OCI-LY3 (cell line): ENCODE measurements around the gene KCNJ18.
"Not testable (repeated sequence)": the region's sequence is repeated elsewhere in the genome, so short reads cannot be mapped to it uniquely, and the experiment has no call there.

Source experiments
- H2AFZ ChIP-seq: fragments of 200-600, 300-600 bp; shearing (Covaris generic); 2 replicates; pipeline ENCODE4 v1.6.0; 2014; ENCODE audit warnings: antibody characterized with exemption, low read depth, low read length
- H3K27ac ChIP-seq: fragments of 200-600, 300-600 bp; sonication (generic); 2 replicates; pipeline ENCODE4 v1.5.1; 2014; ENCODE audit warnings: mild to moderate bottlenecking, low read length, moderate library complexity, mixed read lengths
- H3K27me3 ChIP-seq: fragments of 200-600, 300-600 bp; sonication (generic); 2 replicates; pipeline ENCODE4 v1.6.1; 2014; ENCODE audit warnings: low read depth, low read length, mixed read lengths
- H3K36me3 ChIP-seq: fragments of 200-600, 300-600 bp; sonication (generic); replicated peaks from 2 replicates; pipeline ENCODE3; 2014; ENCODE audit warnings: low read depth, low read length, mixed read lengths
- H3K4me1 ChIP-seq: fragments of 300-600, 200-600 bp; sonication (generic); 2 replicates; pipeline ENCODE4 v1.6.1; 2014; ENCODE audit warnings: low read length, mixed read lengths
- H3K4me2 ChIP-seq: fragments of 200-600, 300-600 bp; sonication (generic); 2 replicates; pipeline ENCODE4 v1.6.1; 2014; ENCODE audit warnings: low read length, mixed read lengths
- H3K4me3 ChIP-seq: fragments of 300-600, 200-600 bp; sonication (generic); 2 replicates; pipeline ENCODE4 v1.5.1; 2014; ENCODE audit warnings: antibody characterized with exemption, mild to moderate bottlenecking, low read length, moderate library complexity
- H3K79me2 ChIP-seq: fragments of 300-600, 200-600 bp; shearing (Covaris generic); 2 replicates; pipeline ENCODE4 v1.6.1; 2014; ENCODE audit warnings: mild to moderate bottlenecking, low read length, mixed read lengths
- H3K9ac ChIP-seq: fragments of 300-600, 200-600 bp; shearing (Covaris generic); 2 replicates; pipeline ENCODE4 v1.6.0; 2014; ENCODE audit warnings: mild to moderate bottlenecking, low read length, moderate library complexity
- H3K9me3 ChIP-seq: fragments of 200-600, 300-600 bp; shearing (Covaris generic); 2 replicates; pipeline ENCODE4 v1.6.1; 2014; ENCODE audit warnings: low read length, mixed read lengths; ENCODE audit not compliant: insufficient read depth
- H4K20me1 ChIP-seq: fragments of 200-600, 300-600 bp; sonication (generic); 2 replicates; pipeline ENCODE4 v1.6.1; 2016; ENCODE audit warnings: low read length, mixed read lengths; ENCODE audit not compliant: insufficient read depth
- EZH2phosphoT487 ChIP-seq: fragments of 200-600 bp; shearing (Covaris generic); IDR thresholded peaks from 2 replicates; pipeline ENCODE4 v1.6.1; 2018; ENCODE audit warnings: antibody characterized with exemption, mixed run types, low read depth
- TF ChIP-seq, protein P1 (sequence below): fragments of 200-600, 300-600 bp; sonication (generic); IDR thresholded peaks from 2 replicates; pipeline ENCODE4 v1.5.1; 2014; ENCODE audit warnings: antibody characterized with exemption, low read length, low read depth

KCNJ18 gene

DNA sequence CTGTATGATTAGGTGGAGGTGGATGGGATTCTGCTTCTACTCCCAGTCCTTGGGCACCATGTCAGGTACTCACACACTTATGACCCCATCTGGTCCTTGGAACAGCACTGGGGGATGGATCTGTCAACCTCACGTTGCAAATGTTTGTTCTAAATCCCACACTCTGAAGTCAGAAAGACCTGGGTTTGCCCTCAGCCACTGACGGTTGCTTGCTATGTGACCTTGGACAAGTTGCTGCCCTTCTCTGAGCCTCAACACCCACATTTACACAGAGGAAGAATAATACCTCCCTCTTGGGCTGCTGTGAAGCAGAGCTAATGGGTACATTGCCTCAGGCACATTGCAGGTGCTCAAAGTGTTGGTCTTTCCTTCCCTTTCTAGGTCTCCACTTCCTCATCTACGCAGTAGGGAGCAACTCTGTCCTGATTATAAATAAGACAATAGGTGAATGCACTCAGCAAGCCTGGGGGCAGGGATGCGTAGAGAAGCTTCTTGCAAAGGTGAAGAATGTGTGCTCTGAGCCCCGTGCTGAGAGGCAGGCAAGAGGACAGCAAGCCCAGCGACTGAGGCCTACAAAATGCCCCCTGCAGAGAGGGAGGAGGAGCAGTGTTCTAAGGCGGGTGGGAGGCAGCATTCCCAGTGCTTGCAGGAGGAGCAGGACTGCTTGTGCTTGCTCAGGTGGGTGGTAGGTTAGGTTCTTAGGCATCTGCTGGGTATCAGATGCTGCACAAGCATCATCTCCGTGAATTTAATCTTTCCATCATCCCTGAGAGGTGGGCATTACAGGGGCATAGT lies 21.8 kb upstream of the KCNJ18 start:
- H3K27me3 ChIP-seq, H2AFZ ChIP-seq, H3K79me2 ChIP-seq, H3K36me3 ChIP-seq, H4K20me1 ChIP-seq, H3K4me3 ChIP-seq, H3K27ac ChIP-seq, H3K9me3 ChIP-seq, H3K4me1 ChIP-seq, H3K9ac ChIP-seq, H3K4me2 ChIP-seq: not testable (repeated sequence)

DNA sequence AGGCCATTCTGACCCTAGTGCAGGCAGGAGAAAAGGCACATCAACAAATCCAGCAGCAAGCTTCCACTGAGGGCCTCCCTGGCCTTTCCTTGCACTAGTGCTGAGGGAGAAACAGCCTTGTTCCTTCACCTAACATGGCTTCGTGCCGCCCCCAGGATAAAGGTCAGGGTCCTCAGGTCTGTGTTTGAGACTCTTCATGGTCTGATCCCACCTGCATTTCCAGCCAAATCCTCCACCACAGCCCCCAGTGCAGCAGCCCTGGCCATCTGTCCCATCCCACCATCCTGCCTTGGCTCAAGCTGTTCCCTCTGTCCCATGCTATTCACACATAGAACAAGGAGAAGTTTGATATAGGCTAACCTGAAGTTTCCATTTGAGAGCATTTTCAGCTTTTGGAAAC lies 20.9 kb upstream of the KCNJ18 start:
- not testable (repeated sequence) for H3K79me2 ChIP-seq, H3K9ac ChIP-seq, H3K4me1 ChIP-seq, H3K36me3 ChIP-seq, H3K27ac ChIP-seq, H2AFZ ChIP-seq, H4K20me1 ChIP-seq, H3K4me2 ChIP-seq, H3K4me3 ChIP-seq, H3K27me3 ChIP-seq, H3K9me3 ChIP-seq

DNA sequence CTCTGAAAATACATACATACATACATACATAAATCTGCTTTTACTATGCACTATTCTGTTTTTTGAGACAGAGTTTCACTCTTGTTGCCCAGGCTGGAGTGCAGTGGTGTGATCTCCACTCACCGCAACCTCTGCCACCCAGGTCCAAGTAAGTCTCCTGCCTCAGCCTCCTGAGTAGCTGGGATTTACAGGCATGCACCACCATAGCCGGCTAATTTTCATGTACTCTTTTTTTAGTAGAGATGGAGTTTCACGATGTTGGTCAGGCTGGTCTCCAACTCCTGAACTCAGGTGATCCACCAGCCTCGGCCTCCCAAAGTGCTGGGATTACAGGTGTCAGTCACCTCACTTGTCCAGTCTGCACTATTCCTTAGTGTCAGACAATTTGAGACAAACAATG lies 20.5 kb upstream of the KCNJ18 start:
- not testable (repeated sequence) for H3K9ac ChIP-seq, H3K4me3 ChIP-seq, H2AFZ ChIP-seq, H3K9me3 ChIP-seq, H4K20me1 ChIP-seq, H3K36me3 ChIP-seq, H3K79me2 ChIP-seq, H3K4me1 ChIP-seq, H3K27ac ChIP-seq, H3K4me2 ChIP-seq, H3K27me3 ChIP-seq

DNA sequence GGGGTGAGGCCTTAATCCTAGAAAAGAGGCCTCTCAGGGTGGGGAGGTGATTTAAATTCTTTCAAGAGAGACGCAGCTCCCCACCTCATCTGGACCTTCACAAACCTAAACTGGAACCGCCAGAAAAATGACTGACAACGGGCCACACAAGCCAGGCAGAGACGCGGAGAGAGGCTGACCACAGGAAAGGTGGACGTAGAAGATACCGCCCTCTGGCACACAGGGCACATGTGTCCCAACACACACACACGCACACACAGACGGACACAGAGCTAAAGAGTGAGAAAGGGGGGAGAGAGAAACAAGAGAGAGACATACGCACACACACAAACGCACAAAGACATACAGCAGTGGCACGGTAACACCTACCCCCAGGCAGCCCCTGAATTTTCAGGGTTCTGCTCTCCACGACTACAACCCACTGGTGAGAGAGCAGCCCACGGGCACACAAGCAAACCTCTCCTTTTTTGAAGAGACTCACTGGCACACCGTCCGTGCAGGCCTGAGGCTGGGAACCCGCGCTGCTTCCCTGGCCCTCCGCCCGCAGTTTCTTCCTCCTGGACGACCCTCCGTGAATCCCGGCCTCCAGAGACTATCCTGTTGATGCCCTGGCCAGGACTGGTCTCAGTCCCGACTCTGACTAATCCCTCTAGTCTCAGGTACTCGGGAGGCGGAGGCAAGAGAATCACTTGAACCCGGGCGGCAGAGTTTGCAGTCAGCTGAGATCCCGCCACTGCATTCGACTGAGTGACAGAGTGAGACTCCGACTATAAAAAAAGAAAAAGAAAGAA lies 18.7 kb upstream of the KCNJ18 start:
- not testable (repeated sequence) for H3K27ac ChIP-seq, H3K4me3 ChIP-seq, H3K9me3 ChIP-seq, H3K9ac ChIP-seq, H2AFZ ChIP-seq, H3K27me3 ChIP-seq, H3K36me3 ChIP-seq, H3K4me2 ChIP-seq, H3K4me1 ChIP-seq, H4K20me1 ChIP-seq, H3K79me2 ChIP-seq

DNA sequence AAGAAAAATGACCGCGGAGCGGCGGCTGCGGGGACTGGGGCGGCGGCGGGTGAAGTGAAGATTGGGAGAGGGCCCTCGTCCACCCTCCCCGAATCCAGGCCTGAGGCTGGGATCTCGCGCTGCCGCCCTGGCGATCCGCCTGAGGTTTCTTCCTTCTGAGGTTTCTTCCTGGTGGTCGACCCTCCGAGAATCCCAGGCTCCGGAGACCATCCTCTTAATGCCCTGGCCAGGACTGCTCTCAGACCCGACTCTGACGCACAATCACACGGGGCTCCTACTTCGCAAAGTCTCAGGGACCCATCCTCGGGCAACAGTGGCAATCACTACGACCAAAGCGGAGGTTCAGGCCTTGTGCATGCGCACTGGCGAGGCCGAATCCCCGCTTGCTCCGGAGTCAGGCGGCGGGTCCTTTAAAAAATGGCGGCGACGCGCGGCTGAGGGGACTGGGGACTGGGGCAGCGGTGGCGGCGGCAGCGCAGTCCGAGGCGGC lies 18.0 kb upstream of the KCNJ18 start:
- Histone ChIP-seq H3K9me3 (no peaks in the 10 kb centered on the region), H2AFZ (no peak overlapping the region), H3K4me3 (no peak overlapping the region), H4K20me1 (no peaks in the 10 kb centered on the region), H3K4me1 (no peaks in the 10 kb centered on the region), H3K4me2 (no peak overlapping the region), H3K27me3 (no peaks in the 10 kb centered on the region), H3K27ac (no peak overlapping the region), H3K79me2 (no peaks in the 10 kb centered on the region), H3K36me3 (no peaks in the 10 kb centered on the region), H3K9ac (no peak overlapping the region)
- TF ChIP-seq, protein P1, sequence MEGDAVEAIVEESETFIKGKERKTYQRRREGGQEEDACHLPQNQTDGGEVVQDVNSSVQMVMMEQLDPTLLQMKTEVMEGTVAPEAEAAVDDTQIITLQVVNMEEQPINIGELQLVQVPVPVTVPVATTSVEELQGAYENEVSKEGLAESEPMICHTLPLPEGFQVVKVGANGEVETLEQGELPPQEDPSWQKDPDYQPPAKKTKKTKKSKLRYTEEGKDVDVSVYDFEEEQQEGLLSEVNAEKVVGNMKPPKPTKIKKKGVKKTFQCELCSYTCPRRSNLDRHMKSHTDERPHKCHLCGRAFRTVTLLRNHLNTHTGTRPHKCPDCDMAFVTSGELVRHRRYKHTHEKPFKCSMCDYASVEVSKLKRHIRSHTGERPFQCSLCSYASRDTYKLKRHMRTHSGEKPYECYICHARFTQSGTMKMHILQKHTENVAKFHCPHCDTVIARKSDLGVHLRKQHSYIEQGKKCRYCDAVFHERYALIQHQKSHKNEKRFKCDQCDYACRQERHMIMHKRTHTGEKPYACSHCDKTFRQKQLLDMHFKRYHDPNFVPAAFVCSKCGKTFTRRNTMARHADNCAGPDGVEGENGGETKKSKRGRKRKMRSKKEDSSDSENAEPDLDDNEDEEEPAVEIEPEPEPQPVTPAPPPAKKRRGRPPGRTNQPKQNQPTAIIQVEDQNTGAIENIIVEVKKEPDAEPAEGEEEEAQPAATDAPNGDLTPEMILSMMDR = no peak
- no peak for TF ChIP-seq EZH2phosphoT487

DNA sequence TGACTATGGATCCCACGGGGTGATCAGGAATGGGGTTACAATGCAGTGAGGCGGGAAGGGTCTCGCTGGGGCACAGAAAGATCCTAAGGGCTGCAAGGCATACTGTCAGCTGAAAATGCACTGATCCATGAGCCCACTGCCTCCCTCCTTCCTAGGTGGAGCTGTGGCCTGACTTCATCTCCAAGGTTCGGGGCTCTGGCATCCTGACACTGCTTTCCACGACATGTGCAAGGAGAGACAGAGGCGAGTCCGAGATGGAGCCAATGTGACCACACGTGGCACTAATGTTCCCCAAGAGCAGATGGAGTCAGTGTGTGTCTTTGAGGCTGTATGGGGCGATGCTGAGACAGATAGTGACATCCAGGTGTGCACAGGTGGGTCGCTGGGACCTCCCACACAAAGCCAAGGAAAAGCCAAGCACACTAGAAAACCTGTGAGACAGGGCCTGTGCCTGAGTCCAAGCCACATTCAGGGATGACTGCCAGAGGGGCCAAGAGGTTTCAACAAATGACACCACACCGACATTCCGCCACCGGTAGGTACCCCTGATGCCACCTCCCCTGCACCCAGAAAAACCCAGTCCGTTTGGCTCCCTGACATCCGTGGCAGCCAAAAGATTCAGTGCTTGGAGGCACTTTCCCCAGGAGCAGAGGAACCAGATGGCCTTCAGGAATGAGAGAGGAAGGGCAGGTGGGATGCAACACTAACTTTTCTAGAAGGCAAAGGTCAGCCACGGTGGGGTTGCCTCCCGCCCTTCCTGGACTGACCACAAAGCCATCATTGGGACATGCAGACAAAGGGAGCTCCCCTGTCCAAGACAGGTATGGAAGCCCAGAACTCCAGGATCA lies 17.2 kb upstream of the KCNJ18 start:
- H3K79me2 ChIP-seq, H4K20me1 ChIP-seq, H3K9ac ChIP-seq, H3K36me3 ChIP-seq, H3K4me2 ChIP-seq, H3K27me3 ChIP-seq, H3K9me3 ChIP-seq, H3K27ac ChIP-seq, H3K4me1 ChIP-seq, H2AFZ ChIP-seq, H3K4me3 ChIP-seq: not testable (repeated sequence)

DNA sequence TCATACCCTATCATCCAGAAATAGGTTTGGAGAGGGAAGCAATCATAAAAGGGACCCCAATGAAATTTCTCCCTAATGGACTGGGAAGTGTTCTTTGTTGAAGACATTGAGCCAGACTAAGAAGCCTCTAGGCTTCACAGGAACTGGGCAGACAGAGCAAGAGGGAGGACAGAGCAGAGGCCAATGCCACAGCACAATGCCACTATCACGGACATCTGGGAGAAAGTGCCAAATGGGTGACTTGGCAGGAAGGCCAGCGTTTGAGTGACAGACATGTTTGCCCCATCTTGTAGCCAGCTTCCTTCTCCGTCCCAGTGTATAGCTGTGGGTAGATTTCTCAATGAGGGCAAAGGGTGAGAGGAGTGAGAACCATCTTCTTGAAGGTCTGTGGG lies 16.6 kb upstream of the KCNJ18 start:
- H3K9ac ChIP-seq, H3K79me2 ChIP-seq, H3K4me3 ChIP-seq, H3K4me2 ChIP-seq, H3K27ac ChIP-seq, H3K36me3 ChIP-seq, H3K4me1 ChIP-seq, H3K9me3 ChIP-seq, H2AFZ ChIP-seq, H3K27me3 ChIP-seq, H4K20me1 ChIP-seq: not testable (repeated sequence)
